Measurements from ENCODE around the gene BTN3A1. TPM values are rescaled to one million over a fixed set of nuclear protein-coding genes. Genes with fewer than 3 reads are reported as not detected.

The BTN3A1 gene
- total RNA-seq, 4 donors from 2014 or later = 5.3 to 12.9 (median 6.9) TPM

GRCh38 chr6:26358511-26358981 lies 43.5 kb upstream of the BTN3A1 start:
- H3K4me3 ChIP-seq = no peak overlapping the region
- intact Hi-C loops (cut with DNase I) = no loop called here
- no peaks in the 10 kb centered on the region for H3K27me3 ChIP-seq
- no peaks in the 10 kb centered on the region for H3K9me3 ChIP-seq
- no peaks in the 10 kb centered on the region for H3K36me3 ChIP-seq
- no peak overlapping the region for H3K27ac ChIP-seq (replicated peaks in 1 of 4)
- 83% methylated on average over 7 of the region's 7 CpGs for WGBS
- DNase-seq (ENCODE audit: extremely low spot score) = no peak
- TF ChIP-seq, protein P1, sequence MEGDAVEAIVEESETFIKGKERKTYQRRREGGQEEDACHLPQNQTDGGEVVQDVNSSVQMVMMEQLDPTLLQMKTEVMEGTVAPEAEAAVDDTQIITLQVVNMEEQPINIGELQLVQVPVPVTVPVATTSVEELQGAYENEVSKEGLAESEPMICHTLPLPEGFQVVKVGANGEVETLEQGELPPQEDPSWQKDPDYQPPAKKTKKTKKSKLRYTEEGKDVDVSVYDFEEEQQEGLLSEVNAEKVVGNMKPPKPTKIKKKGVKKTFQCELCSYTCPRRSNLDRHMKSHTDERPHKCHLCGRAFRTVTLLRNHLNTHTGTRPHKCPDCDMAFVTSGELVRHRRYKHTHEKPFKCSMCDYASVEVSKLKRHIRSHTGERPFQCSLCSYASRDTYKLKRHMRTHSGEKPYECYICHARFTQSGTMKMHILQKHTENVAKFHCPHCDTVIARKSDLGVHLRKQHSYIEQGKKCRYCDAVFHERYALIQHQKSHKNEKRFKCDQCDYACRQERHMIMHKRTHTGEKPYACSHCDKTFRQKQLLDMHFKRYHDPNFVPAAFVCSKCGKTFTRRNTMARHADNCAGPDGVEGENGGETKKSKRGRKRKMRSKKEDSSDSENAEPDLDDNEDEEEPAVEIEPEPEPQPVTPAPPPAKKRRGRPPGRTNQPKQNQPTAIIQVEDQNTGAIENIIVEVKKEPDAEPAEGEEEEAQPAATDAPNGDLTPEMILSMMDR (IDR thresholded peaks at IDR 0.05) = no peak
- TF ChIP-seq POLR2A (IDR thresholded peaks at IDR 0.05; ENCODE audit: low read depth) = no peak
- TF ChIP-seq EP300 (IDR thresholded peaks at IDR 0.05) = no peak
- no peak for TF ChIP-seq POLR2AphosphoS5 (IDR thresholded peaks at IDR 0.05)
- no peaks in the 10 kb centered on the region for H3K4me1 ChIP-seq

DNA sequence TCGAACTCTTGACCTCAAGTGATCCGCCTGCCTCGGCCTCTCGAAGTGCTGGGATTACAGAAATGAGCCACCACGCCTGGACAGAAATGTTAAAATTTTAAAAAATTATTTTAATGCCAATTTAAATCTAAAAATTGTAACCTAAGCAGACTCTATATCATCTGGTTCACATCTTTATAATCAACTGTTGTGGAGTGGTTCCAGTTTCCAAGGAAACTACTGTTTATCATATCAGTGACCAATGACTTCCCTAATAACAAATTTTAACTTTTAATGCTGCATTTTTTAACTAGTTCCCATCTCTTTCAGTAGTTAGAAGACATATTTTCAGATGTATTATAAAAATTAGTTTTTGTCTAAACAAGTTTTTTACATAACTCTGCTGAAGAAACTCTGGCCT lies 42.3 kb upstream of the BTN3A1 start:
- TF ChIP-seq, protein P1 (IDR thresholded peaks at IDR 0.05) = no peak
- TF ChIP-seq POLR2A (IDR thresholded peaks at IDR 0.05; ENCODE audit: low read depth) = no peak
- no peak for TF ChIP-seq EP300 (IDR thresholded peaks at IDR 0.05)
- no peak for TF ChIP-seq POLR2AphosphoS5 (IDR thresholded peaks at IDR 0.05)
- Histone ChIP-seq H3K9me3 (no peaks in the 10 kb centered on the region), H3K27ac (replicated peaks in 1 of 4) (no peak overlapping the region), H3K27me3 (no peaks in the 10 kb centered on the region), H3K4me1 (peaks cover 5 to 9% (median 8%) of the 10 kb centered on the region in 4 donors), H3K36me3 (no peaks in the 10 kb centered on the region), H3K4me3 (no peak overlapping the region)
- no peak for DNase-seq (ENCODE audit: extremely low spot score)
- 76% methylated on average over 5 of the region's 5 CpGs for WGBS
- intact Hi-C loops (cut with DNase I) = no loop called here

- Histone ChIP-seq H3K36me3 (no peaks in the 10 kb centered on the region), H3K27ac (replicated peaks in 1 of 4) (no peak overlapping the region), H3K27me3 (no peaks in the 10 kb centered on the region), H3K4me3 (no peak overlapping the region), H3K9me3 (no peaks in the 10 kb centered on the region), H3K4me1 (peaks cover 7 to 12% (median 8%) of the 10 kb centered on the region in 4 donors)
- 93% methylated on average over 14 of the region's 14 CpGs for WGBS
- no peak for TF ChIP-seq POLR2A (IDR thresholded peaks at IDR 0.05; ENCODE audit: low read depth)
- TF ChIP-seq, protein P1 (IDR thresholded peaks at IDR 0.05) = no peak
- TF ChIP-seq POLR2AphosphoS5 (IDR thresholded peaks at IDR 0.05) = no peak
- no peak for TF ChIP-seq EP300 (IDR thresholded peaks at IDR 0.05)
- intact Hi-C loops (cut with DNase I) = no loop called here
- no peak for DNase-seq (ENCODE audit: extremely low spot score)
Observed at GRCh38 chr6:26360451-26361416, 41.3 kb upstream of the BTN3A1 start.

DNA sequence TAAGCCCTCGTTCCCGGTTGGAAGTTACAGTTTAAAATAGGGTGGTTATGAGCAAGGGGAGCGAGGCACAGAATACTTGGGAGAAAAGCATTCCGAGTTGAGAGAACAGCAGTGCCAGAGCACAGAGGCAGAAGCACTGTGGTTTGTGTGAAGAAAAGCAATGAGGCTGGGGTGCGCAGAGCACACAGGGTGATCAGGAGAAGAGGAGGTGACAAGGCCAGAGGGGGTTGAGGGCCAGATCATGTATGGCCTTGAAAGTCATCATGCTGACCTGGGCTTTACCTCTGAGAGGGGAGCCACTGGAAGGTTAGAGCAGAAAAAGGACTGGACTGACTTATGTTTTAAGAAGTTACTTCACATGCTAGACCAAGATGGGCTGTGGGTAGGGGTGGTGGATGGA lies 40.5 kb upstream of the BTN3A1 start:
- WGBS = 93% methylated on average over 5 of the region's 5 CpGs
- intact Hi-C loops (cut with DNase I) = no loop called here
- no peaks in the 10 kb centered on the region for H3K27me3 ChIP-seq
- no peak overlapping the region for H3K27ac ChIP-seq (replicated peaks in 1 of 4)
- DNase-seq (ENCODE audit: extremely low spot score) = no peak
- TF ChIP-seq EP300 (IDR thresholded peaks at IDR 0.05) (no peak), POLR2AphosphoS5 (IDR thresholded peaks at IDR 0.05) (no peak), POLR2A (IDR thresholded peaks at IDR 0.05; ENCODE audit: low read depth) (no peak)
- TF ChIP-seq, protein P1 (IDR thresholded peaks at IDR 0.05) = no peak
- H3K4me1 ChIP-seq = peaks cover 10 to 16% (median 12%) of the 10 kb centered on the region in 4 donors
- no peaks in the 10 kb centered on the region for H3K9me3 ChIP-seq
- no peaks in the 10 kb centered on the region for H3K36me3 ChIP-seq
- H3K4me3 ChIP-seq = no peak overlapping the region

All from esophagus muscularis mucosa (tissue), 4 donors.